ENCODE measurements around the gene EHD2.

EHD2 gene

DNA sequence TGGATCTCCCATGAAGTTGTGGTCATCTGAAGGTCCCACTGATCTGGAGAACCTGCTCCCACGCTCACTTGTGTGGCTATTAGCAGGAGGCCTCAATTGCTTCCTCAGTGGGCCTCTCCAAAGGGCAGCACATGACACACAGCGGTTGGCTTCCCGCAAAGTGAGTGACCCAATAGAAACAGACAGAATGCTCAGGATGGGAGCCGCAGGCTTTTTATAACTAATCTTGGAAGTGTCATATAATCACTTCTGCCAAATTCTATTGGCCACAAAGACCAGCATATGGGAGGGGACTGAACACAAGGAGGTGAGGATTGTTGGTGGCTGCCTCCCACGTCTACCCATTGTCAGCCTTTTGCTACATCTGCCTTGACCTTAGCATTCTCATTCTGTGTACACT, 22.1 kb upstream of the EHD2 start:
- no peak for DNase-seq (ENCODE audit: low read depth in 2 of 2)

DNA sequence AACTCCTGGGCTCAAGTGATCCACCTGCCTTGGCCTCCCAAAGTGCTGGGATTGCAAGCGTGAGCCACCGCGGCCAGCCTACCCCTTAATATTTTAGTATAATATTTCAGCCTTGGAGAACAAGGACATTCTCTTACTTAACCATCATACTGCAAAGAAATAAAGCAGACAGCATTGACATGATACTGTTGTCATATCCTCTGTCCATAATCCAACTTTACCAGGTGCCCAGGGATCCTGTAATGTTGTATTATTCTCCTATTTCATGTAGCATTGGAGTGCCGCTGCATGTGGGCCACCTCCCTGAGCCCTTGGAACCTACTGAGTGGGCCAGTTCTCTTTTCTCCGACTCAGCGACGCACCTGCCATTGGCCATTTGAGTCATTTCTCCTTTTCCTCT, 21.4 kb upstream of the EHD2 start:
- DNase-seq (ENCODE audit: low read depth in 2 of 2) = no peak

DNA sequence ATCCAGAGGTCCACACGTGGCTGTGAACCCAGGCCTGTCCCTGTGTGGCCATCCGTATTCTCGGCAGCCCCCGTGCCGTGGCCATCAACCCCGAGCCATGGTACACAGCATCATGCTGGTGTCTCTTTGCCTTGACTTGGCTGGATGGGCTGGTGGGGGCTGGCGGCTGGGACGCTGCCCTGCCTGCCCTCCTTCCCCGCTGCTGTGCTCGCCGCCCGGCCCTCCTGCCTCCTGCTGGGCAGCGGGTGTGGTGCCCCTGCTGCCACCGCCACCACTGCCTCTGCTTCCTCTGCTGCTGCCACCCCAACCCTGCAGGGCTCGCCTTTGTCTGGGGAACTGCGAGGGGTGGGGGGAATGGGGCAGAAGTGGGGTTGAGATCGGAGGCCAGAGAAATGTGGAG, 19.7 kb upstream of the EHD2 start:
- DNase-seq (ENCODE audit: low read depth in 2 of 2) = no peak

DNA sequence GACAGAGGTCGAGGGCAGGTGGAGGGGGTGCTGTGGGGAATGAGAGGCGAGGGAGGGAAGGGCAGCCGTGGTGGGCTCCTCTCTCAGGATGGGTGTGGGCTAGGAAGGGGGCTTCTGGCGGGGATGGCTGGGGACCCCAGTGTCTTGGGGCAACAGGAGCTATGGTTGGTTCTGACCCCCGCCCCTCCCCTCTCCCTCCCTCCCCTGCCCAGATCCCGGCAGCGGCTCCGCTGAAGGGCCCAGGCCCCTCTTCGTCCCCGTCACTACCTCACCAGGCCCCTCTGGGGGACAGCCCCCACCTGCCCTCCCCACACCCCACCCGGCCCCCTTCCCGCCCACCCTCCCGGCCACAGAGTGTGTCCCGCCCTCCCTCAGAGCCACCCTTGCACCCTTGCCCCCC, 19.3 kb upstream of the EHD2 start:
- no peak for DNase-seq (ENCODE audit: low read depth in 2 of 2)

DNA sequence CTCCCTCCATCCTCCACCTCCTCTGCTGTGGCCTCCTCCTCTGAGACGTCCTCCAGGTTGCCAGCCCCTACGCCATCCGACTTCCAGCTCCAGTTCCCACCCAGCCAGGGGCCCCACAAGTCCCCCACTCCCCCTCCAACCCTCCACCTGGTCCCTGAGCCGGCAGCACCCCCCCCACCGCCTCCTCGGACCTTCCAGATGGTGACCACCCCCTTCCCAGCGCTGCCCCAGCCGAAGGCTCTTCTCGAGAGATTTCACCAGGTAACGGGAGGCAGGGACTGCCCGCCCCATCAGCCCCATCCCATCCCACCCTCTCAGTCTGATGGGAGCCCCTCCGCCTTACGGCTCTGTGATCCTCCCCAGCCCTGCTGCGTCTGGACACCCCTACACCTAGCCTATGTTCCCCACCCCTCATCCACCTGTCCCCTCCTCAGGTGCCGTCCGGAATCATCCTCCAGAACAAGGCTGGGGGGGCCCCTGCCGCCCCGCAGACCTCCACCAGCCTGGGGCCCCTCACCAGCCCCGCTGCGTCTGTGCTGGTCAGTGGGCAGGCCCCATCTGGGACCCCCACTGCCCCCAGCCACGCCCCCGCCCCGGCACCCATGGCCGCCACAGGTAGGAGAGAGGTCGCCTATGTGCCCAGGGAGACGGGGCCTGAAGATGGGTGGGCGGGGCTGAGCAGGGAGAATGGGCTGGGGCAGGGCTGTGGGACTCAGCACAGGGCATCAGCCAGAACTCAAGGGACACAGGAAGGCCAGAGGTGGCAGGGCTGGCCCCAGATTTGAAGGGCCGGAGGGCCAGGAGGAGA, 18.6 kb upstream of the EHD2 start:
- DNase-seq (ENCODE audit: low read depth in 2 of 2) = no peak

- no peak for DNase-seq (ENCODE audit: low read depth in 2 of 2)
Observed at GRCh38 chr19:47695533-47696262, 17.5 kb upstream of the EHD2 start.

DNA sequence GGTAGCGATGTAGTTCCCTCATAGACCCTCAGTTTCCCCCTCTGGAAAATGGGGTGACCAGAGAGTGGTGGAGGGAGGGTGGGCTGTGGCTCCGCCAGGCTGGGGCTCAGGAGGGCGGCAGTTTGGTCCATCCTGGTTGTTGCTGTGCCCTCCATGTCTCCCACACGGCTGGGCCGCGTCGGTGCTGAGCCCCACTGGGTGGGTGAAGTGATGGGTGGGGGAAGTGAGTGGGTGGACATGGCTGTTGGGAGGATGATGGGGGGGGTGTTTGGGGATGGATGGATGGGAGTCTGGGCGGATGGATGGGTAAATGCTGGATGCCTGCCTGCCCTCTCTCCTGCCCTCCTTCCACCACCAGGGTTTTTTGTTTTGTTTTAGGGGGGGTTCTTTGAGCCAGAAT, 16.6 kb upstream of the EHD2 start:
- no peak for DNase-seq (ENCODE audit: low read depth in 2 of 2)

DNA sequence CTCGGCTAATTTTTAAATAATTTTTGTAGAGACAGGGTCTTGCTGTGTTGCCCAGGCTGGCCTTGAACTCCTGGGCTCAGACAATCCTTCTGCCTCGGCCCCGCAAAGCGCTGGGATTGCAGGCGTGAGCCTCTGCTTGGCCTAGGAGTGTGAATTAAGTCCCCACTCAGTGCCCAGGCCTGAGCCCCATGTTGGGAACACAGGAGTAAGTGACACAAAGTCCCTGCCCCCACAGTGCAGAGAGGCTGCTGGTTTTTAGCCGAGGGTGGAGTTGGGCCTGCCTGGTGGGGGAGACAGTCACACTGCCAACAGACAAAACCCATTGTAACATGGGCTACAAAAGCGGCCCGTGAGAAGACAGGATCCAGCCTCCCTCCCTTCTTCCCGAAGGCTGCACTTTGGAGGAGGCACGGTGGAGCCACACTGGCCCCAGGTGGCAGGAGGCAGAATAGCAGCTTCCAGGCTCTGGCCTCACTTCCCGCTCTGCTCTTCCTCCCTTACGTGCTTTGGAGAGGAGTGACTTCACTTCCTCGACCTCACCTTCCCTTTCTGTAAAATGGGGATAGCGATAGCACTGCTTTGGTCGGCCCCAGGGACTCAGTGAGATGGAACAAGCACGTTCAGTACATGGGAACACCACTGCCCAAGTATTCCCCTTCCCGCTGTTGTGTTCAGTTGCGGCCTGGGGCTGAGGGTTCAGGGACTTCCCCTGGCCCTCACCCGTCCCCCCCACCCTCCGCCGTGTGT, 15.2 kb upstream of the EHD2 start:
- peak; percentile 30 to 47 for DNase-seq (ENCODE audit: low read depth in 2 of 2)

- DNase-seq (ENCODE audit: low read depth in 2 of 2) = no peak
Observed at GRCh38 chr19:47698631-47699359, 14.4 kb upstream of the EHD2 start.

GRCh38 chr19:47699360-47699917, 13.8 kb upstream of the EHD2 start:
- peak; percentile 39 to 49 for DNase-seq (ENCODE audit: low read depth in 2 of 2)

DNA sequence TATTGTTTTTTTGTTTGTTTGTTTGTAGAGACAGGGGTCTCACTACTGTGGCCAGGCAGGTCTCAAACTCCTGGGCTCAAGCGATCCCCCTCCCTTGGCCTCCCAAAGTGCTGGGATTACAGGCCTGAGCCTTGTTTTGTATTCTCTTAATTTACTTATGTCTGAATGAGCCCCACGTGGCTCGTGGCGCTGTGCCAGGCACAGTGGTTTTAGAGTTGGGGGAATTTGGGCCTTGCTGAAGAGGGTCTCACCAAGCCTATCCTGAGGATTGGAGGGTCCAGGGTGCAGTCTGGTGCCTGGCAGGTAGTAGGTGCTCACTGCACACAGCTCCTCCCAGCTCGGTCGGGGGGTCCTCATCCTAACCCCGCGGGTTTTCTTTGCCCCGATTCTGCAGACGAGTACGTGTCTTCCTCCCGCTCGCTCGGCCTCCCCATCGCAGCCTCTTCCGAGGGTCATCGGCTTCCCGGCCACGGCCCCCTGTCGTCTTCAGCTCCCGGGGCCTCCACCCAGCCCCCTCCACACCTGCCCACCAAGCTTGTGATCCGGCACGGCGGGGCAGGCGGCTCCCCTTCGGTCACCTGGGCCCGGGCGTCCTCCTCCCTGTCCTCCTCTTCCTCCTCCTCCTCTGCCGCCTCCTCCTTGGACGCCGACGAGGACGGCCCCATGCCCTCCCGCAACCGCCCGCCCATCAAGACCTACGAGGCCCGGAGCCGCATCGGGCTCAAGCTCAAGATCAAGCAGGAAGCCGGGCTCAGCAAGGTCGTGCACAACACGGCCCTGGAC, 12.1 kb upstream of the EHD2 start:
- DNase-seq (ENCODE audit: low read depth in 2 of 2) = no peak

GRCh38 chr19:47701717-47702552, 11.3 kb upstream of the EHD2 start:
- no peak for DNase-seq (ENCODE audit: low read depth in 2 of 2)

DNA sequence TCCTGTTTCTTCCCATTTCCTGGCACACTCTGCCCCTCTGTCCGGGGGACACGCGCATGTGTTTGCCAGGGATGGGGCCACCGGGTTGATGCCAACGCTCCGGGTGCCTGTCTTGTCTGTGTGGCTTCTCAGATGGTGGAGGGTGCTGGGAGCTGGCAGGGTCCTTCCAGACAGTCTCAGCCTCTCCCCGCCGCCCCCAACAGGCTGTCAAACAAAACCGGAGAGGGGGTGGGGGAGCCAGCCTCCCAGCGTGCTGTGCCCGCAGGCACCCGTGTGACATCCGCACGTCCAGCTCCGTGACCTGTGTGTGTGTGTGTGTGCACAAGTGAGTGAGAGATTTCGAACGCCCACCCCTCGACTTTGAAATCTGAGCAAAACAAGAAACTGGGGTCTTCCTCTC, 10.6 kb upstream of the EHD2 start:
- no peak for DNase-seq (ENCODE audit: low read depth in 2 of 2)

DNA sequence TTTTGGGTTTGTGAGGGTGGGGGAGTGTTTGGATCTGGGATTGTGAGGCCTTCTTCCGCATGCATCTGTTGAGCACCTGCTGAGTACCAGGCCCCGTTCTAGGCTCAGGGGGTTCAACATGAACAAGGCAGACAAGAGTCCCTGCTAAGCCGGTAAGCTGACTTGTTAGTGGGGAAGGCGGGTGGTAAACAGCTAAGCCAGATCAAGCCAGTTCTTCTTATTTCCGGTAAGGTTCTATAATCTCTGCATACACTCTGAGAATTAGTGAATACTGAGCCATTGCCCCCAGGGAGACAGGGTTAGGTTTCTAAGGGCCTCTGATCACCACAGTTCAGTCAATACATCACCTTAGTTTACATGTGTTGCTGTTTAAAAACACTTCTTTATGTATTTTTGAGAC, 9.9 kb upstream of the EHD2 start:
- DNase-seq (ENCODE audit: low read depth in 2 of 2) = no peak

- DNase-seq (ENCODE audit: low read depth in 2 of 2) = no peak
Observed at GRCh38 chr19:47704024-47704423, 9.2 kb upstream of the EHD2 start.

DNA sequence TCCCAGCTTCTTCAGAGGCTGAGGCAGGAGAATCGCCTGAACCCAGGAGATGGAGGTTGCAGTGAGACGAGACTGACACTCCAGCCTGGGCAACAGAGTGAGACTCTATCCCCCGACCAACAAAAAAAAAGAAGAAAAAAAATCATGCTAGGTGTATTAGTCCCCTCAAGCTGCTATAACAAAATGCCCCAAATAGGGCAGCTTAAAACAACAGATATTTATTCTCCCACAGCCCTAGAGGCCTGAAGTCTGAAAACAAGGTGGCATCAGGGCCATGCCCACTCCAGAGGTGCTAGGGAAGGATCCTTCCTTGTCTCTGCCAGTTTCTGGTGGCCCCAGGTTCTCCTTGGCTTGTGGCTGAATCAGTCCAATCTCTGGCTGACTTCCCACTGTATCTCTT, 8.6 kb upstream of the EHD2 start:
- no peak for DNase-seq (ENCODE audit: low read depth in 2 of 2)

DNA sequence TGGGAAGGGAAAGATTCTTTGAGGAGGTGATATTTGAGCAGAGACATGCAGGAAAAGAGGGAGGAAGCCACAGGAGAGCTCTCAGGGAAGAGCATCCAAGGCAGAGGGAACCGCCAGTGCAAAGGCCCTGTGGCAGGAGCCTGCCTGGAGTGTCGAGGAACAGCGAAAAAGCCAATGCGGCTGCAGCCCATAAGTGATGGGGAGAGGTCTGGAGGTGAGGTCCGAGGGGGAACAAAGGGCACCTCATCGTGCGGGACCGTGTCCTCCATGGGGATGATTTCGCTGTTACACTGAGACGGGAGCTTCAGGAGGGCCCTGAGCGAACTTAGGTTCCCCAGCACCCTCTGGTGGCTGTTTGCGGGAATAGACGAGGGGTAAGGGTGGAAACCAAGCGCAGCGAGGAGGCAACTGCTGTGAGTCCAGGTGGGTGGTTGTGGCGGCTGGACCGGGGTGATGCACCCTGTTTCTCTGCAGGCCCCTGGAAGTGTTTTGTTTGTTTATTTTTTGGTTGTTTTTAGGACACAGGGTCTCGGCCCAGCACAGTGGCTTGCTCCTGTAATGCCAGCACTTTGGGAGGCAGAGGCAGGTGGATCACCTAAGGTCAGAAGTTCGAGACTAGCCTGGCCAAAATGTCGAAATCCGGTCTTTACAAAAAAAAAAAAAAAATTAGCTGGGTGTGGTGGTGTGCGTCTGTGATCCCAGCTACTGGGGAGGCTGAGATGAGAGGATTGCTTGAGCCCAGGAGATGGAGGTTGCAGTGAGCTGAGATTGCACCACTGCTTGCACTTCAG, 5.9 kb upstream of the EHD2 start:
- peak; percentile 72 to 76 for DNase-seq (ENCODE audit: low read depth in 2 of 2)

GRCh38 chr19:47711652-47712242, 1.5 kb upstream of the EHD2 start:
- DNase-seq (ENCODE audit: low read depth in 2 of 2) = no peak

GRCh38 chr19:47714339-47714738, 1.1 kb downstream of the EHD2 start:
- DNase-seq (ENCODE audit: low read depth in 2 of 2) = no peak

All from activated CD4-positive, alpha-beta T cell treated with anti-CD3 and anti-CD28 coated beads for 24 hours (primary cell).